IPS DF 4.7 (cell line): ENCODE data around the gene VENTX.

Experiments
- DNase-seq: peaks from one replicate; pipeline ENCODE4 v3.0.0-alpha.2; 2013; ENCODE audit warnings: low spot score; ENCODE audit errors: extremely low read depth

Gene VENTX

GRCh38 chr10:133271521-133272300 is 34.1 kb downstream of the VENTX start:
- no peak for DNase-seq

DNA sequence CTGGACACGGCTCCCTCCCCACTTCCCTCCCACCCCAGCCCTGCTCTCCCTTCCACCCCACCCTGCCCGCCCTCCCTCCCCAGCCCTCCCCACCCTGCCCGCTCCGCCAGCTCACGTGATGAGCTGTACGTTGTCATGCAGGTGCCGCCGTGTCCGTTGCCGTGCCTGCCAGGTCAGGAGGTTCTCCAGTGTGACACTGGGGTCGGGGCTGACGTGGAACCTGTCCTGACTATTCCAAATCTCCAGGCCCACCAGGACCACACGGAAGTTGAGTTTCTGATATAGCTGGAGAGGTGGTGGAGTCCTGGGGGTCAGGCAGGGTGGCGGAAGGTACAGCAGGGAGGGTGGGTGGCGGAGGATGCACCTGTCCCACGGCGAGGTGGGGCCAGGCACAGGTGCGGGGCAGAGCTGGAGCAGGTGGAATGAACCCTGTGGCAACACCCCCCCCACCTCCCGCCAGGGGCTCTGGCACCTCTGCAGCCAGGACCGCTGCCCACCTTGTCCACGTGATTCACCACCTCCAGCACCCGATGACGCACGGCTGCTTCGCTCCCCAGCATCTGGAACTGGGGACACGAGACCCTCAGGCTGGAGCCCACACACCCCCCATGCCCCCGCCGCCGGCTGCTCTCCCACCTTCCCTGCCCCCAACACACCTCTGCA is 34.8 kb downstream of the VENTX start:
- DNase-seq: no peak

DNA sequence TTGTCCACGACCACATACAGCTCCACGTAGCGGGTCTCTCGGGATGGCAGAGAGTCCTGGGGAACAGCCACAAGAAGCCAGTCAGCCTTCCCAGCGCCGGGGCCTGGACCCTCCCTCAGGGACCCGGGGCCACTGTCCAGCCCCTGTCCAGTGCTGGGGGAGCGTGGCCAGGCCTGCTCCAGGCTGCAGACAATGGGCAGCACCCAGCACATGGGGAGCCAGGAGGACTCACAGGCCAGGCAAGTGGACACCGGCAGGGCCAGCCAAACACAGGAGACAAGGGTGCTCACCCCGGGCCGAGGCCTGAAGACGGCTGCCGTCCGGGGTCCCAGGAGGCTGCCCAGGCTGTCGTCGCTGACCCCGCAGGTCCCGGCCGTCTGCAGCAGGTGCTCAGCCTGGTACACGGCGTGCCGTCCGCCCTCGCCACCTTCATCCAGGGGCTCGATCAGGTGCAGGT is 35.3 kb downstream of the VENTX start:
- DNase-seq: no peak

GRCh38 chr10:133273534-133274143 is 36.0 kb downstream of the VENTX start:
- DNase-seq: no peak

- DNase-seq: no peak
These were observed 37.4 kb downstream of the VENTX start for GRCh38 chr10:133274751-133275683.

DNA sequence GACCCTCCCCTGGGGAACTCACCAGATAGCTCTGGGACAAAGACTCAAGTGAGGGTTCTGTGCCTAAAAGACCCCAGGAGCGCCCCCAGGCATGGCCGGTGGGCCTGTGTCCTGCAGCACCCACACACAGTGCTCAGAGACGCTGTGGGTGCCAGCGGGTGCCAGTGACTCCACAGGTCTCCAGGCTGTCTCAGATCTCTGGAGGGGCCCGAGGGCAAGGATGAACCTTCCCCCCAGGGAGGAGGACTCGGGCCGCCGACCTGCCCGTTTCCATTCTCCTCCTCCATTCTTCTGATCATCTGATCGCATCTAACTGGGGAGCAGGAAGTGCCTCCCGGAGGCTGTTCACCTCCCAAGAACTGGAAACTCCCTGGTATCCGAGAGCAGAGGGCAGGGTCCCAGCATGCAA is 38.0 kb downstream of the VENTX start:
- no peak for DNase-seq

DNA sequence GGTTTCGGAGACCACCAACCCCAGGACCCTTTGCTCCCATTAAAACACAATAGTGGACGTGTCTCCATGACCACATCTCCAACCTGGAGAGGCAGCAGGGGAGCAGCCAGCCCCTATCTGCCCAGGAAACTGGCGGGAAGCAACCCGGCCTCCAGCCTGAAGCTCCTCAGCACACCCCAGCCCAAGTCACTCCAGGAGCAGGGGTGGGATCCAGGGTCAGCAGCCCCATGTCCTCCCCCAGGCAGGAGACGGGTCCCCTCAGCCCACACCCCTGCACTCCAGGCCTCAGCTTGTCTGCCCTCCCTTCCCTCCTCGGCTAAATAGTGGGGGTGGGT is 38.4 kb downstream of the VENTX start:
- no peak for DNase-seq

DNA sequence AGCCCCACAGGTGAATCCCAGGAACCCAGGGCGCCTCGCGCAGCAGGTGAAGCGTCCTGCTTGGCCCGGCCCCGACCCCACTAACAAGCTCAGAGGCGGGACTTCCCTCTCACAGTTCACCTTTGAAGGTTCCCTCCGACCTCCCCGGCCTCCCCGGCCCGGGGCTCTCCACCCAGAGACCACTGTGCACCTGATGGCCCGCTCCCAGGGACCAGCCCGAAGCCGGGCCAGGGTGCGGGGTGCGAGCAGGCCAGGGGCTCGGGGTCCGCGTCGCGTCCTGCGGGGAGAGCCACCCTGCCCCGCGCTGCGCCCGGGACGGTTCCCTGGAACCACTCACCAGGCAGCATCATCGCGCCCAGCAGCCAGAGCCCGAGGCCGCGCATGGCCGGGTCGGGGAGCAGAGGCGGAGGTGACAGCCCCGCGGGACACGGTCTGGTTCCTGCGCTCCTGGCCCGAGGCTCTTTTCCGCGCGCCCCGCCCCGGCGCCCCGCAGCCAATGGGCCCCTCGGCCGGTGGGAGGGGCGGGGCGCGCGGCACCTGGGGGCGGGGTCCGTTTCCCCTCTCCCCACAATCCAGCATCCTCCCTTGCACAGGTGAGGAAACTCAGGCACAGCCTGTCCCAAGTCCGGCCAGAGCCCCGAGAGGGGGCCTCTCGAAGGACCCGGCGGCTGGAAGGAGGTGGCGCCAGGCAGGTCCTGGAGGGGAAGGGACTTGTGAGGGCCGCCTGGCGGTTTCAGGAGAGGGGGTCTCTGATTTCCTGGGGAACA is 39.0 kb downstream of the VENTX start, which contains the start of gene ADAM8:
ADAM8 (minus strand) TSS at position 434 of the 767 bp plus-strand sequence; CDS start at position 383, 51 bp downstream.
- DNase-seq: no peak

- no peak for DNase-seq
These were observed 39.8 kb downstream of the VENTX start for GRCh38 chr10:133277277-133277992.

GRCh38 chr10:133277993-133278576 is 40.4 kb downstream of the VENTX start:
- no peak for DNase-seq

DNA sequence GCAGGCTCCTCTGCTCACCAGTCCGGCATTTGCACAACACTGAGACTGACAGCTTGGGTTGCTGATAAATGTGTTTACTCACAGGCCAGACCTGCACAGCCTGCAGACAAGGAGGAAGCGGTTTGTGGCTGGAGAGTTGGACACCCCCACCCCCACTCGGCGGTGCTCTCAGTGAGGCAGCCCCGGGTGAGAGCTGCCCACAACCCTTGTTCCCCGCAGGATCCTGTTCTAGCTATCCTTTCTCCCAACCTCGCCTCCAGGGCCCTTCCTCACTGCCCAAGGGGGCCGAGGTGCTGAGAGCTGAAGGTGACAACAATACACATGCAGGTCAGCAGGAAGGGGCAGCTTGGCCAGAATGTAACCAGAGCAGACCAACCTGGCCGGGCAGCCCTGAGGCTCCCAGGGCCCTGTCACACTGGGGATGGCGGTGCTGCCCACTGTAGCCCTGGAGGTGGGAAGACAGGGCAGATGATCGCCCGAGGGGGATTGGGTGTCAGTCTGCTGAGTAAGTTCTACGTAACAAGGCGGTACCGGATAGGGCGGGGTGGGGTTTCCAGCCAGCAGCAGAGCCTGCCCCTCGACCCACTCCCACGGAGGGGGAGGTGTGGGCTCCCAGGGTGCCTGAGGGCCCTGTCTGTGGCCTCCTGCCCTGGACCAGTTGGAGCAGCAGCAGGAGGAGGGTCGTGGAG is 41.1 kb downstream of the VENTX start:
- DNase-seq: no peak

- DNase-seq: no peak
These were observed 41.9 kb downstream of the VENTX start for GRCh38 chr10:133279326-133280226.

DNA sequence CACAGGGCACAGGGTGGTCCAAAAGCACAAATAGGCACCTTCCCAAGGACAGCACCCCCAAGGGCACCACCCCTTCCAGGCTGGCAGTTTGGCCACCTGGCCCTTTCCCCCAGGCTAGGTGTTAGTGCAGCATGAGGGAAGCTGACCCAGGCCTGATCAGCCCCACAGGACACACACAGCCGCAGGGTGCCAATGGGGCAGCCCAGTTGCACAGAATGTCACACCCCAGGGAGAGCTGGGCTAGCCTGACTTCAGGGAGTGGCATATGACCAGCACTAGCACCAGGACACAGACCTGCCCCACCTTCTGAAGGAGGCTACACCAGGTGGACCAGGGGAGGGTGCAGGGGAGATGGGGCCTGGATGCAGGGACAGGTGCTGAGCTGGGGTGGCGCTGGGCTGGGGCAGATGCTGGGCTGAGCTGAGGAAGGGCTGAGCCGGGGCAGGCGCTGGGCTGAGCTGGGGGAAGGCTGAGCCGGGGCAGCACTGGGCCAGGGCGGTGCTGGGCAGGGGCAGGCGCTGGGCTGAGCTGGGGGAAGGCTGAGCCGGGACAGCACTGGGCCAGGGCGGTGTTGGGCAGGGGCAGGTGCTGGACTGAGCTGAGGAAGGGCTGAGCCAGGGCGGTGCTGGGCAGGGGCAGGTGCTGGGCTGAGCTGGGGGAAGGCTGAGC is 42.9 kb downstream of the VENTX start:
- no peak for DNase-seq

DNA sequence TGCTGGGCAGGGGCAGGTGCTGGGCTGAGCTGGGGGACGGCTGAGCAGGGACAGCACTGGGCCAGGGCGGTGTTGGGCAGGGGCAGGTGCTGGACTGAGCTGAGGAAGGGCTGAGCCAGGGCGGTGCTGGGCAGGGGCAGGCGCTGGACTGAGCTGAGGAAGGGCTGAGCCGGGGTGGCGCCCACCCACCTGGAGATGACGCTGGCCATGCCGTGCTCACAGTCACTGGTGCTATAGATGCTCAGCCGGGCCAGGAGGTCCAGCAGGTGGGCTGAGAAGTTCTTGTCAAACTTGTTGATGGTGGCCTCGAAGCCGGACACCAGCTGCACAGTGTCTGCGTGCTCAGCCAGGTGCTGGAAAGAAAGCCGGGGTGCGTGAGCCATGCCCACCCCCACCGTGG is 43.4 kb downstream of the VENTX start:
- DNase-seq: no peak

GRCh38 chr10:133281628-133282372 is 44.1 kb downstream of the VENTX start:
- DNase-seq: no peak

GRCh38 chr10:133282846-133283390 is 45.3 kb downstream of the VENTX start:
- DNase-seq: no peak
